T-helper 2 cell (primary cell): Measurements from ENCODE around the gene MTAP.
A peak's percentile ranks its signal among the peaks of the same experiment; 100 is the strongest.

Experiments used
- DNase-seq, 5 experiments: peaks; one replicate each; pipeline versions ENCODE4 v3.0.0 to v3.0.0-alpha.2; 2012 to 2022

Gene MTAP

GRCh38 chr9:21853414-21853813 lies 51.0 kb downstream of the MTAP start:
- DNase-seq = no peak

- DNase-seq = no peak
Observed at GRCh38 chr9:21854119-21854518, 51.7 kb downstream of the MTAP start.

- no peak for DNase-seq
Observed at GRCh38 chr9:21854594-21854993, 52.2 kb downstream of the MTAP start.

GRCh38 chr9:21856301-21857094 lies 54.1 kb downstream of the MTAP start:
- DNase-seq = no peak

- DNase-seq = peak in 1 of 5 experiments; percentile 61
Observed at GRCh38 chr9:21862871-21863270, 60.4 kb downstream of the MTAP start.

- no peak for DNase-seq
Observed at GRCh38 chr9:21864505-21864904, 62.1 kb downstream of the MTAP start.

- peak in 1 of 5 experiments; percentile 75 for DNase-seq
Observed at GRCh38 chr9:21866302-21866701, 63.9 kb downstream of the MTAP start.

- DNase-seq = no peak
Observed at GRCh38 chr9:21871256-21871975, 69.0 kb downstream of the MTAP start.

GRCh38 chr9:21872696-21873095 lies 70.3 kb downstream of the MTAP start:
- no peak for DNase-seq

- no peak for DNase-seq
Observed at GRCh38 chr9:21873540-21874221, 71.2 kb downstream of the MTAP start.

GRCh38 chr9:21875893-21876292 lies 73.5 kb downstream of the MTAP start:
- no peak for DNase-seq

- DNase-seq = peak in 1 of 5 experiments; percentile 24
Observed at GRCh38 chr9:21883642-21884041, 81.2 kb downstream of the MTAP start.

GRCh38 chr9:21889673-21890072 lies 87.2 kb downstream of the MTAP start:
- no peak for DNase-seq

GRCh38 chr9:21890696-21891095 lies 88.3 kb downstream of the MTAP start:
- DNase-seq = no peak

GRCh38 chr9:21901546-21901945 lies 99.1 kb downstream of the MTAP start:
- no peak for DNase-seq

GRCh38 chr9:21902136-21902535 lies 99.7 kb downstream of the MTAP start:
- DNase-seq = no peak

- DNase-seq = no peak
Observed at GRCh38 chr9:21903380-21903965, 101.0 kb downstream of the MTAP start.

- no peak for DNase-seq
Observed at GRCh38 chr9:21904371-21904770, 101.9 kb downstream of the MTAP start.

GRCh38 chr9:21904776-21905175 lies 102.3 kb downstream of the MTAP start:
- no peak for DNase-seq

GRCh38 chr9:21906213-21906612 lies 103.8 kb downstream of the MTAP start:
- DNase-seq = no peak

GRCh38 chr9:21906881-21907280 lies 104.4 kb downstream of the MTAP start:
- DNase-seq = no peak

- peak in 2 of 5 experiments; percentile 48 to 89 for DNase-seq
Observed at GRCh38 chr9:21919377-21920362, 117.2 kb downstream of the MTAP start.
